Measurements from ENCODE around the gene TMEM130.

- no peak for TF ChIP-seq EZH2 (IDR thresholded peaks at IDR 0.05; ENCODE audit: low read length, missing control alignments)
- TF ChIP-seq, protein P1, sequence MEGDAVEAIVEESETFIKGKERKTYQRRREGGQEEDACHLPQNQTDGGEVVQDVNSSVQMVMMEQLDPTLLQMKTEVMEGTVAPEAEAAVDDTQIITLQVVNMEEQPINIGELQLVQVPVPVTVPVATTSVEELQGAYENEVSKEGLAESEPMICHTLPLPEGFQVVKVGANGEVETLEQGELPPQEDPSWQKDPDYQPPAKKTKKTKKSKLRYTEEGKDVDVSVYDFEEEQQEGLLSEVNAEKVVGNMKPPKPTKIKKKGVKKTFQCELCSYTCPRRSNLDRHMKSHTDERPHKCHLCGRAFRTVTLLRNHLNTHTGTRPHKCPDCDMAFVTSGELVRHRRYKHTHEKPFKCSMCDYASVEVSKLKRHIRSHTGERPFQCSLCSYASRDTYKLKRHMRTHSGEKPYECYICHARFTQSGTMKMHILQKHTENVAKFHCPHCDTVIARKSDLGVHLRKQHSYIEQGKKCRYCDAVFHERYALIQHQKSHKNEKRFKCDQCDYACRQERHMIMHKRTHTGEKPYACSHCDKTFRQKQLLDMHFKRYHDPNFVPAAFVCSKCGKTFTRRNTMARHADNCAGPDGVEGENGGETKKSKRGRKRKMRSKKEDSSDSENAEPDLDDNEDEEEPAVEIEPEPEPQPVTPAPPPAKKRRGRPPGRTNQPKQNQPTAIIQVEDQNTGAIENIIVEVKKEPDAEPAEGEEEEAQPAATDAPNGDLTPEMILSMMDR (conservative IDR thresholded peaks at IDR 0.05 in 1 of 2, IDR thresholded peaks at IDR 0.05 in 1 of 2; ENCODE audit: low read depth in 1 of 2, low read length in 2 of 2), result no peak
Observed at GRCh38 chr7:98833022-98833421, 36.8 kb downstream of the TMEM130 start.
